HuH-7 (cell line): ENCODE data around the gene AGPAT3.

Experiments used
- DNase-seq: peaks from one replicate; pipeline ENCODE4 v3.0.0; 2011; ENCODE audit warnings: low spot score

The AGPAT3 gene

GRCh38 chr21:43981151-43981870 is 116.3 kb downstream of the AGPAT3 start:
- no peak for DNase-seq

GRCh38 chr21:43981871-43982210 is 116.8 kb downstream of the AGPAT3 start:
- no peak for DNase-seq

GRCh38 chr21:43982489-43983078 is 117.6 kb downstream of the AGPAT3 start:
- DNase-seq, result no peak

GRCh38 chr21:43983390-43983789 is 118.4 kb downstream of the AGPAT3 start:
- no peak for DNase-seq

GRCh38 chr21:43983860-43984420 is 118.9 kb downstream of the AGPAT3 start:
- DNase-seq, result no peak

- no peak for DNase-seq
Measured at GRCh38 chr21:43984905-43985689, 120.1 kb downstream of the AGPAT3 start.

GRCh38 chr21:43985690-43986251 is 120.7 kb downstream of the AGPAT3 start:
- DNase-seq, result no peak

- DNase-seq, result no peak
Measured at GRCh38 chr21:43986544-43987451, 121.8 kb downstream of the AGPAT3 start.

GRCh38 chr21:43987509-43987908 is 122.5 kb downstream of the AGPAT3 start:
- no peak for DNase-seq

GRCh38 chr21:43988016-43988415 is 123.0 kb downstream of the AGPAT3 start:
- no peak for DNase-seq

GRCh38 chr21:43988506-43989230 is 123.6 kb downstream of the AGPAT3 start:
- DNase-seq, result no peak

- DNase-seq, result no peak
Measured at GRCh38 chr21:43989401-43989800, 124.4 kb downstream of the AGPAT3 start.

- DNase-seq, result no peak
Measured at GRCh38 chr21:43991447-43991991, 126.5 kb downstream of the AGPAT3 start.

- no peak for DNase-seq
Measured at GRCh38 chr21:43992121-43992520, 127.1 kb downstream of the AGPAT3 start.

- DNase-seq, result no peak
Measured at GRCh38 chr21:43993420-43993934, 128.5 kb downstream of the AGPAT3 start.

GRCh38 chr21:43994085-43994484 is 129.1 kb downstream of the AGPAT3 start:
- DNase-seq, result peak; percentile 34

- DNase-seq, result no peak
Measured at GRCh38 chr21:43994646-43995045, 129.6 kb downstream of the AGPAT3 start.

GRCh38 chr21:43995521-43996105 is 130.6 kb downstream of the AGPAT3 start:
- DNase-seq, result no peak

- DNase-seq, result no peak
Measured at GRCh38 chr21:43997766-43998742, 133.0 kb downstream of the AGPAT3 start.
